Neuronal stem cell (in vitro differentiated cells): ENCODE results near the gene UNC5C.

ENCODE experiments used
- DNase-seq: peaks from one replicate; pipeline ENCODE4 v3.0.0-alpha.2; 2013; ENCODE audit warnings: low spot score
- H2AFZ ChIP-seq: one replicate; pipeline ENCODE4 v1.6.1; 2013; ENCODE audit warnings: mild to moderate bottlenecking, low read length, inconsistent platforms
- H2AK5ac ChIP-seq: 2 replicates; pipeline ENCODE4 v1.6.1; 2013; ENCODE audit warnings: low read depth, mild to moderate bottlenecking, inconsistent platforms, low read length, moderate library complexity, mixed read lengths
- H2BK120ac ChIP-seq: 2 replicates; pipeline ENCODE4 v1.6.1; 2013; ENCODE audit warnings: low read depth, mild to moderate bottlenecking, inconsistent platforms, low read length, moderate library complexity, mixed read lengths
- H2BK12ac ChIP-seq: one replicate; pipeline ENCODE4 v1.6.1; 2013; ENCODE audit warnings: low read length, inconsistent platforms
- H2BK15ac ChIP-seq: 2 replicates; pipeline ENCODE4 v1.6.1; 2013; ENCODE audit warnings: mild to moderate bottlenecking, low read length, inconsistent platforms, mixed read lengths
- H2BK5ac ChIP-seq: one replicate; pipeline ENCODE4 v1.6.1; 2013; ENCODE audit warnings: inconsistent platforms, mild to moderate bottlenecking, low read length, moderate library complexity
- H3K14ac ChIP-seq: one replicate; pipeline ENCODE4 v1.6.1; 2013; ENCODE audit warnings: low read length, inconsistent platforms
- H3K18ac ChIP-seq: 2 replicates; pipeline ENCODE4 v1.6.1; 2013; ENCODE audit warnings: low read length, inconsistent platforms
- H3K23ac ChIP-seq: 2 replicates; pipeline ENCODE4 v1.6.1; 2013; ENCODE audit warnings: low read depth, mild to moderate bottlenecking, mixed read lengths, low read length, inconsistent platforms; ENCODE audit not compliant: poor library complexity
- H3K27ac ChIP-seq: replicated peaks from 3 replicates; pipeline ENCODE4 v1.5.1; 2013; ENCODE audit warnings: low read length, inconsistent platforms
- H3K27me3 ChIP-seq, 3 experiments: 2 replicates each; pipeline ENCODE4 v1.6.1; 2013; ENCODE audit warnings: low read length in 3 of 3, mild to moderate bottlenecking in 2 of 3, inconsistent platforms in 1 of 3, low read depth in 1 of 3, mixed read lengths in 1 of 3, moderate library complexity in 1 of 3; ENCODE audit not compliant: control insufficient read depth in 3 of 3, insufficient read depth in 3 of 3
- H3K36me3 ChIP-seq, 2 donors: replicated peaks in 1 of 2; 2 replicates each; pipeline ENCODE4 v1.6.1; 2013; ENCODE audit warnings: low read length in 2 of 2; ENCODE audit not compliant: control insufficient read depth in 2 of 2, insufficient read depth in 2 of 2
- H3K4ac ChIP-seq: 2 replicates; pipeline ENCODE4 v1.6.1; 2013; ENCODE audit warnings: inconsistent platforms, mild to moderate bottlenecking, low read length, moderate library complexity
- H3K4me1 ChIP-seq, 2 donors: 1 replicate in 1 of 2; 2 replicates in 1 of 2; pipeline ENCODE4 v1.6.1; 2013; ENCODE audit warnings: low read length in 2 of 2, low read depth in 1 of 2; ENCODE audit not compliant: control insufficient read depth in 2 of 2, insufficient read depth in 1 of 2
- H3K4me2 ChIP-seq: one replicate; pipeline ENCODE4 v1.6.1; 2013; ENCODE audit warnings: mild to moderate bottlenecking, low read length, inconsistent platforms; ENCODE audit not compliant: insufficient read depth, poor library complexity, severe bottlenecking
- H3K4me3 ChIP-seq, 2 donors: 2 replicates each; pipeline ENCODE4 v1.5.1; 2013; ENCODE audit warnings: low read length in 2 of 2, mild to moderate bottlenecking in 2 of 2, inconsistent platforms in 1 of 2, moderate library complexity in 1 of 2
- H3K79me1 ChIP-seq: one replicate; pipeline ENCODE4 v1.6.1; 2013; ENCODE audit warnings: low read depth, mild to moderate bottlenecking, inconsistent platforms, low read length, moderate library complexity
- H3K9ac ChIP-seq: one replicate; pipeline ENCODE4 v1.6.1; 2013; ENCODE audit warnings: mild to moderate bottlenecking, low read depth, low read length, inconsistent platforms; ENCODE audit not compliant: poor library complexity
- H3K9me3 ChIP-seq, 2 donors: replicated peaks in 1 of 2; 2 replicates each; pipeline versions ENCODE3 to v1.6.1; 2013; ENCODE audit warnings: low read length in 2 of 2, mild to moderate bottlenecking in 2 of 2, inconsistent platforms in 1 of 2, low read depth in 1 of 2, mixed read lengths in 1 of 2, moderate library complexity in 1 of 2; ENCODE audit not compliant: control insufficient read depth in 2 of 2, insufficient read depth in 1 of 2
- H4K8ac ChIP-seq: one replicate; pipeline ENCODE4 v1.6.1; 2013; ENCODE audit warnings: low read depth, mild to moderate bottlenecking, inconsistent platforms, low read length, moderate library complexity
- H4K91ac ChIP-seq: one replicate; pipeline ENCODE4 v1.6.1; 2013; ENCODE audit warnings: low read length, low read depth, mild to moderate bottlenecking, inconsistent platforms; ENCODE audit not compliant: poor library complexity
- WGBS, 2 donors: extraction: QIAGEN DNeasy Blood & Tissue Kit; methylation state at CpG; one replicate each; pipeline ENCODE4 v1.1.7; 2013; ENCODE audit warnings: missing lambda C conversion rate in 2 of 2, mixed read lengths in 1 of 2; ENCODE audit not compliant: insufficient read length in 2 of 2, insufficient replicate concordance in 1 of 2; ENCODE audit errors: extremely low coverage in 2 of 2; 5-methylcytosine and 5-hydroxymethylcytosine counted together

The UNC5C gene

GRCh38 chr4:95513022-95513421 is 35.8 kb downstream of the UNC5C start:
- H3K79me1 ChIP-seq, result no peaks in the 10 kb centered on the region
- no peak overlapping the region for H3K4me2 ChIP-seq
- H2BK120ac ChIP-seq, result no peak overlapping the region
- no peaks in the 10 kb centered on the region for H3K9me3 ChIP-seq
- no peak overlapping the region for H3K4ac ChIP-seq
- H2BK5ac ChIP-seq, result no peak overlapping the region
- H2BK15ac ChIP-seq, result no peak overlapping the region
- no peaks in the 10 kb centered on the region for H3K27me3 ChIP-seq
- no peak overlapping the region for H3K27ac ChIP-seq
- H3K36me3 ChIP-seq, result no peaks in the 10 kb centered on the region
- no peak overlapping the region for H2BK12ac ChIP-seq
- no peak overlapping the region for H4K8ac ChIP-seq
- DNase-seq, result no peak
- H3K23ac ChIP-seq, result no peak overlapping the region
- H2AK5ac ChIP-seq, result no peak overlapping the region
- H2AFZ ChIP-seq, result no peak overlapping the region
- H3K9ac ChIP-seq, result no peak overlapping the region
- no peak overlapping the region for H4K91ac ChIP-seq
- H3K4me3 ChIP-seq, result no peak overlapping the region
- H3K18ac ChIP-seq, result no peak overlapping the region
- no peak overlapping the region for H3K14ac ChIP-seq
- WGBS, 2 donors, result no CpG with 5 or more reads among the region's 4 CpGs
- H3K4me1 ChIP-seq, result peaks cover 0 to 2% of the 10 kb centered on the region in 2 donors

DNA sequence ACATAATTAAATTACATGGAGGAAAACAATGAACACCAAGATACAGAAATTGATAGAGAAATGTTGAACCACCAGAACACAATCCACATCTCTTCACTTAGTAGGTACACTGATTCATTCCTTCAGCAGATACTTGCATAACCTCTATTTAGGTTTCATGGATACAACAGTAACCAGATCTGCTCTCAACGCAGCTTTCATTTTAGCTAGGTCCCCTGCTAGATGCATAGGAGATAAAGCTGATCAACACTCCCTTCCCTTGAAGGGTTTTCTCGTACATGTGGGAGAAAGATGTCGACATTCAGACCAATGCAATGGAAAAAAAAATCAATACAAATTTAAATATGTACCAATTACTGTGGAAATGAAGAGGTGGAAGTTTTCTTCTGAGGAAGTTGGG is 37.3 kb downstream of the UNC5C start:
- peaks cover 0 to 2% of the 10 kb centered on the region in 2 donors for H3K4me1 ChIP-seq
- H3K23ac ChIP-seq, result no peak overlapping the region
- no peak overlapping the region for H2BK15ac ChIP-seq
- DNase-seq, result no peak
- no peak overlapping the region for H2AK5ac ChIP-seq
- H2AFZ ChIP-seq, result no peak overlapping the region
- no peak overlapping the region for H2BK12ac ChIP-seq
- H3K9me3 ChIP-seq, result no peaks in the 10 kb centered on the region
- H2BK120ac ChIP-seq, result no peak overlapping the region
- H3K79me1 ChIP-seq, result no peaks in the 10 kb centered on the region
- no peak overlapping the region for H3K27ac ChIP-seq
- no peak overlapping the region for H3K14ac ChIP-seq
- no peak overlapping the region for H3K4ac ChIP-seq
- H3K27me3 ChIP-seq, result no peaks in the 10 kb centered on the region
- H3K36me3 ChIP-seq, result no peaks in the 10 kb centered on the region
- no peak overlapping the region for H4K91ac ChIP-seq
- no peak overlapping the region for H3K4me2 ChIP-seq
- no CpG with 5 or more reads among the region's 3 CpGs for WGBS, 2 donors
- no peak overlapping the region for H3K9ac ChIP-seq
- no peak overlapping the region for H4K8ac ChIP-seq
- no peak overlapping the region for H2BK5ac ChIP-seq
- H3K18ac ChIP-seq, result no peak overlapping the region
- no peak overlapping the region for H3K4me3 ChIP-seq

DNA sequence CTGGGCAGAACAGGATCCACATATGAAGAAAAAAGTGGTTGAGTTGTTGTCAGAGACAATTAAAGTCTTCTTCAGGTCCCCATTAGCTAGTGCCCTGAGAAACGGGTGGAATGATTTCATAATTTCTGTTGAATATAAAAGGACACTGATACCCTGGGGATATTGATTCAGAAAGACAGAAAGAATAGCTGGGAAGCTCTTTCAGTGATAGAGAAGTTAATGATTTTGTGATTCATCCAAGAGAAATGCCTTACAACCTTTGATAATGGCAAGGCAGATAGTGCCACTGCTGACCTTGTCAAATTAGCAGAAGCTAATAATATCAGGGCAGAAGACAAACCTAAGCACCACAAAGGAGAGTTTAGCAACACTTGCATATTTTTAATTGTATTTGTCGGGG is 37.9 kb downstream of the UNC5C start:
- no CpG with 5 or more reads among the region's 2 CpGs for WGBS, 2 donors
- no peak overlapping the region for H4K91ac ChIP-seq
- no peak overlapping the region for H3K18ac ChIP-seq
- H3K9ac ChIP-seq, result no peak overlapping the region
- no peaks in the 10 kb centered on the region for H3K36me3 ChIP-seq
- H3K14ac ChIP-seq, result no peak overlapping the region
- no peak overlapping the region for H3K4me3 ChIP-seq
- no peak overlapping the region for H2AFZ ChIP-seq
- no peak overlapping the region for H4K8ac ChIP-seq
- no peak overlapping the region for H2BK120ac ChIP-seq
- H2BK12ac ChIP-seq, result no peak overlapping the region
- no peaks in the 10 kb centered on the region for H3K79me1 ChIP-seq
- H2BK15ac ChIP-seq, result no peak overlapping the region
- H2BK5ac ChIP-seq, result no peak overlapping the region
- no peaks in the 10 kb centered on the region for H3K9me3 ChIP-seq
- DNase-seq, result no peak
- no peak overlapping the region for H3K4ac ChIP-seq
- H3K27me3 ChIP-seq, result no peaks in the 10 kb centered on the region
- H3K23ac ChIP-seq, result no peak overlapping the region
- H2AK5ac ChIP-seq, result no peak overlapping the region
- H3K27ac ChIP-seq, result no peak overlapping the region
- H3K4me1 ChIP-seq, result peaks cover 0 to 2% of the 10 kb centered on the region in 2 donors
- H3K4me2 ChIP-seq, result no peak overlapping the region

DNA sequence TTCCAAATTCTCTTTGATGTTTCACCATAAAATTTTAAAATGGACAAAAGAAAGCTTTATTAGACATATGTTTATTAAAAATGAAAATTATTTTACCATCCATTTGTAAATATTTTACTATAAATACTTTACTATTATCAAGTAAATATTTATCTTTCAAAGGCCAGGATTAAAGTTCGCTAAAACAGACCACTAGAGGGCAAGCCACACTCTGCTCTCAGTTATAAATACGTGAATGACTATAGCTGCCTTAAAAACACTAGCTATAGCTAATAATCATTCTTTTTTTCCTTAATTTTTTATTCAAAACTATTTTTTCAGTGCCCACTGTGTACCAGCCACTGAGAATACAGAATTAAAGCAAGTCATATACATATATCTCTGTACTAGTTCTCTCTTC is 38.6 kb downstream of the UNC5C start:
- Histone ChIP-seq H3K4ac (no peak overlapping the region), H4K91ac (no peak overlapping the region), H3K9ac (no peak overlapping the region), H2BK5ac (no peak overlapping the region), H2AK5ac (no peak overlapping the region), H3K23ac (no peak overlapping the region), H3K79me1 (no peaks in the 10 kb centered on the region), H3K27ac (no peak overlapping the region), H3K4me2 (no peak overlapping the region), H3K4me1 (peaks cover 2 to 4% of the 10 kb centered on the region in 2 donors), H2BK12ac (no peak overlapping the region), H4K8ac (no peak overlapping the region), H3K4me3 (no peak overlapping the region), H3K27me3 (no peaks in the 10 kb centered on the region), H2BK120ac (no peak overlapping the region), H3K36me3 (no peaks in the 10 kb centered on the region), H3K9me3 (no peaks in the 10 kb centered on the region), H3K18ac (no peak overlapping the region), H2BK15ac (no peak overlapping the region), H2AFZ (no peak overlapping the region), H3K14ac (no peak overlapping the region)
- no CpG with 5 or more reads among the region's 2 CpGs for WGBS, 2 donors
- no peak for DNase-seq
